Measurements from ENCODE around the gene BAZ2A. TPM values are rescaled to one million over a fixed set of nuclear protein-coding genes. Genes with fewer than 3 reads are reported as not detected.

BAZ2A gene
- polyA plus RNA-seq, 1 of the 3 experiments (the other 2 are of a cell fraction): 32.4 TPM

GRCh38 chr12:56593909-56594621 is 36.1 kb downstream of the BAZ2A start:
- no peak overlapping the region for H2AFZ ChIP-seq (ENCODE audit: low read depth)
- H3K4me1 ChIP-seq (ENCODE audit: control insufficient read depth in 1 of 2, insufficient read depth in 2 of 2, low read depth in 1 of 2, low read length in 1 of 2): peaks cover 0 to 6% of the 10 kb centered on the region in 2 experiments; a peak in 1 of 4 replicates
- H3K4me3 ChIP-seq (ENCODE audit: low read depth in 2 of 2, low read length in 1 of 2): peak overlapping the region in 1 of 2 experiments; percentile 2; a peak in 1 of 4 replicates
- 53% methylated on average over 8 of the region's 8 CpGs for WGBS (ENCODE audit: low lambda C conversion rate)
- no peaks in the 10 kb centered on the region for H4K20me1 ChIP-seq (ENCODE audit: insufficient read depth)
- CTCF ChIA-PET: interaction anchor here (0.6 to 6.1 kb wide), 25 partner anchors 8 to 118 kb away, joined by 3 to 40 read pairs (median 3); no protein-coding TSS in a partner anchor
- peak; percentile 76 for DNase-seq
- peaks cover 9 to 35% of the 10 kb centered on the region in 2 experiments for H3K36me3 ChIP-seq (replicated peaks in 1 of 2; ENCODE audit: control insufficient read depth in 1 of 2, insufficient read depth in 2 of 2, low read length in 1 of 2)
- H3K27ac ChIP-seq (ENCODE audit: low read depth in 2 of 2, low read length in 1 of 2): peak overlapping the region; percentile 35 to 64; a peak in 3 of 4 replicates
- H3K4me2 ChIP-seq: no peak overlapping the region
- no peaks in the 10 kb centered on the region for H3K79me2 ChIP-seq (ENCODE audit: insufficient read depth)
- no peak overlapping the region for H3K9ac ChIP-seq
- H3K9me3 ChIP-seq: no peaks in the 10 kb centered on the region
- H3F3A ChIP-seq (replicated peaks; ENCODE audit: insufficient read depth): peaks cover 45% of the 10 kb centered on the region
- POLR2A ChIA-PET: no interaction called here
- no peaks in the 10 kb centered on the region for H3K27me3 ChIP-seq (ENCODE audit: insufficient read depth)
- no peaks in the 10 kb centered on the region for H3K9me2 ChIP-seq
- TF ChIP-seq NFIC (IDR thresholded peaks at IDR 0.05; ENCODE audit: borderline replicate concordance): no peak
- TF ChIP-seq EP300 (IDR thresholded peaks at IDR 0.05; ENCODE audit: borderline replicate concordance in 1 of 2, low read depth in 1 of 2, low read length in 1 of 2): no peak
- TF ChIP-seq RAD21 (IDR thresholded peaks at IDR 0.05; ENCODE audit: low read length): peak; percentile 72
- TF ChIP-seq GABPA (IDR thresholded peaks at IDR 0.05; ENCODE audit: low read depth): no peak
- TF ChIP-seq PBX3 (IDR thresholded peaks at IDR 0.05): peak; percentile 77
- TF ChIP-seq CTCF (IDR thresholded peaks at IDR 0.05): peak; percentile 89
- TF ChIP-seq SIN3A (IDR thresholded peaks at IDR 0.05; ENCODE audit: borderline replicate concordance, low read depth, low read length): no peak
- no peak for TF ChIP-seq FOSL2 (IDR thresholded peaks at IDR 0.05; ENCODE audit: borderline replicate concordance, low read depth)
- no peak for TF ChIP-seq GATA2 (CRISPR knock-in tag; IDR thresholded peaks at IDR 0.05)
- no peak for TF ChIP-seq TAF1 (IDR thresholded peaks at IDR 0.05; ENCODE audit: borderline replicate concordance, low read depth, low read length)
- TF ChIP-seq RFX5 (IDR thresholded peaks at IDR 0.05; ENCODE audit: low read length): no peak
- peak; percentile 61 for TF ChIP-seq SMC3 (IDR thresholded peaks at IDR 0.05; ENCODE audit: low read depth, low read length)
- no peak; the same call in 1 of the 2 replicates for TF ChIP-seq TCF12 (IDR thresholded peaks at IDR 0.05)
- no peak for TF ChIP-seq MXI1 (IDR thresholded peaks at IDR 0.05; ENCODE audit: low read depth, low read length)
- TF ChIP-seq YY1 (IDR thresholded peaks at IDR 0.05; ENCODE audit: low read depth): no peak
- TF ChIP-seq USF2 (IDR thresholded peaks at IDR 0.05; ENCODE audit: borderline replicate concordance, low read depth, low read length): no peak
- no peak for TF ChIP-seq REST (IDR thresholded peaks at IDR 0.05; ENCODE audit: low read depth, low read length)
- TF ChIP-seq MEF2A (IDR thresholded peaks at IDR 0.05; ENCODE audit: borderline replicate concordance, low read depth): no peak
- TF ChIP-seq TEAD4 (IDR thresholded peaks at IDR 0.05; ENCODE audit: borderline replicate concordance, insufficient read depth): no peak
- no peak for TF ChIP-seq MAX (IDR thresholded peaks at IDR 0.05; ENCODE audit: low read depth)
- TF ChIP-seq ZBTB33 (IDR thresholded peaks at IDR 0.05; ENCODE audit: borderline replicate concordance, low read depth): no peak
- no peak for TF ChIP-seq POLR2AphosphoS5 (IDR thresholded peaks at IDR 0.05; ENCODE audit: low read depth, low read length)
- TF ChIP-seq FOXJ3 (CRISPR knock-in tag; IDR thresholded peaks at IDR 0.05): no peak
